Activated T-helper 17 cell treated with anti-CD3 and anti-CD28 coated beads, Interleukin-2, amount 50 U/mL, for 72 hours (primary cell): Measurements from ENCODE around the gene TSPAN7. TPM values are rescaled to one million over a fixed set of nuclear protein-coding genes. Genes with fewer than 3 reads are reported as not detected.

Experiments
- ATAC-seq: fragments of 150-1000 bp; cut with Tn5 transposase; replicated peaks from 2 replicates; pipeline ENCODE4 v1.10.0; 2021; ENCODE audit warnings: mild to moderate bottlenecking, moderate library complexity
- H3K27ac Mint-ChIP-seq: one replicate; pipeline ENCODE4 v1.8.0; 2022; ENCODE audit warnings: mixed read lengths
- H3K27me3 Mint-ChIP-seq: one replicate; pipeline ENCODE4 v1.8.0; 2022; ENCODE audit warnings: mixed read lengths
- H3K36me3 Mint-ChIP-seq: one replicate; pipeline ENCODE4 v1.8.0; 2022; ENCODE audit warnings: low read depth, mild to moderate bottlenecking, mixed read lengths
- H3K4me1 Mint-ChIP-seq: one replicate; pipeline ENCODE4 v1.8.0; 2022; ENCODE audit warnings: mixed read lengths
- H3K4me3 Mint-ChIP-seq: one replicate; pipeline ENCODE4 v1.8.0; 2022; ENCODE audit warnings: mild to moderate bottlenecking, mixed read lengths
- H3K9me3 Mint-ChIP-seq: one replicate; pipeline ENCODE4 v1.8.0; 2022; ENCODE audit warnings: mixed read lengths
- total RNA-seq, 2 donors: library from RNA; stranded (reverse); gene quantifications; one replicate each; pipeline ENCODE4 v1.2.3, GENCODE V29; 2022

Gene TSPAN7
- total RNA-seq, 2 donors from 2014 or later, result 0.78 to 1.2 TPM

- Mint-ChIP-seq H3K27ac (no peak overlapping the region), H3K4me3 (no peak overlapping the region), H3K4me1 (peaks cover 5% of the 10 kb centered on the region), H3K36me3 (no peaks in the 10 kb centered on the region), H3K9me3 (no peaks in the 10 kb centered on the region), H3K27me3 (peaks cover 3% of the 10 kb centered on the region)
- no peak for ATAC-seq
These were observed 156.5 kb downstream of the TSPAN7 start for GRCh38 chrX:38717871-38718270.

GRCh38 chrX:38718311-38718710, 157.0 kb downstream of the TSPAN7 start:
- Mint-ChIP-seq H3K36me3 (no peaks in the 10 kb centered on the region), H3K9me3 (no peaks in the 10 kb centered on the region), H3K27ac (no peak overlapping the region), H3K4me3 (no peak overlapping the region), H3K4me1 (peaks cover 5% of the 10 kb centered on the region), H3K27me3 (peaks cover 3% of the 10 kb centered on the region)
- ATAC-seq, result no peak

- Mint-ChIP-seq H3K36me3 (no peaks in the 10 kb centered on the region), H3K4me1 (peaks cover under 1% of the 10 kb centered on the region)
These were observed 165.3 kb downstream of the TSPAN7 start for GRCh38 chrX:38726612-38727011.

GRCh38 chrX:38727668-38728067, 166.3 kb downstream of the TSPAN7 start:
- no peak for ATAC-seq
- Mint-ChIP-seq H3K9me3 (no peaks in the 10 kb centered on the region), H3K27me3 (no peaks in the 10 kb centered on the region)

More at GRCh38 chrX:38726612-38727011, 165.3 kb downstream of the TSPAN7 start:
- no peak overlapping the region for H3K4me3 Mint-ChIP-seq
- H3K27ac Mint-ChIP-seq, result no peak overlapping the region
- no peaks in the 10 kb centered on the region for H3K9me3 Mint-ChIP-seq
- no peaks in the 10 kb centered on the region for H3K27me3 Mint-ChIP-seq
- no peak for ATAC-seq

GRCh38 chrX:38732866-38733265, 171.5 kb downstream of the TSPAN7 start:
- Mint-ChIP-seq H3K4me3 (no peak overlapping the region), H3K9me3 (no peaks in the 10 kb centered on the region), H3K27ac (no peak overlapping the region), H3K36me3 (no peaks in the 10 kb centered on the region), H3K4me1 (no peaks in the 10 kb centered on the region), H3K27me3 (peaks cover 3% of the 10 kb centered on the region)
- ATAC-seq, result no peak

More at GRCh38 chrX:38727668-38728067, 166.3 kb downstream of the TSPAN7 start:
- H3K36me3 Mint-ChIP-seq, result no peaks in the 10 kb centered on the region
- no peak overlapping the region for H3K27ac Mint-ChIP-seq
- H3K4me3 Mint-ChIP-seq, result no peak overlapping the region
- no peaks in the 10 kb centered on the region for H3K4me1 Mint-ChIP-seq

Other genes starting within 250 kb of the TSPAN7 start
- gene RPGR, start 234.0 kb upstream of the TSPAN7 start, total RNA-seq, result 1 to 10 TPM; 3.5 to 7.5 TPM
- under 1 TPM in 1 of 2 donors, not detected in 1; 0.21 TPM for gene OTC, start 208.9 kb upstream of the TSPAN7 start, total RNA-seq
- 10 to 100 TPM; 37.9 to 54.0 TPM for gene MID1IP1, start 239.9 kb downstream of the TSPAN7 start, total RNA-seq